Fibroblast of the aortic adventitia (primary cell): ENCODE data around the gene UGT3A2. TPM values are rescaled to one million over a fixed set of nuclear protein-coding genes. Genes with fewer than 3 reads are reported as not detected.

Experiments
- DNase-seq: peaks from one replicate; pipeline ENCODE4 v3.0.0-alpha.2; 2010; ENCODE audit warnings: low read depth
- H3K4me3 ChIP-seq: 2 replicates; pipeline ENCODE4 v1.5.1; 2011; ENCODE audit warnings: low read depth, mild to moderate bottlenecking, control low read depth, low read length, moderate library complexity
- total RNA-seq: library from RNA; depleted of rRNA; stranded (reverse); fragments of >200 nt; gene quantifications from 2 replicates; pipeline ENCODE4 v1.2.3, GENCODE V29; 2012; ENCODE audit warnings: low replicate concordance
- TF ChIP-seq, protein P1 (sequence below): IDR thresholded peaks from 2 replicates; pipeline ENCODE4 v1.5.1; 2011; ENCODE audit warnings: mild to moderate bottlenecking, low read length, control low read depth, inconsistent platforms; ENCODE audit not compliant: insufficient read depth

UGT3A2 gene, protein sequence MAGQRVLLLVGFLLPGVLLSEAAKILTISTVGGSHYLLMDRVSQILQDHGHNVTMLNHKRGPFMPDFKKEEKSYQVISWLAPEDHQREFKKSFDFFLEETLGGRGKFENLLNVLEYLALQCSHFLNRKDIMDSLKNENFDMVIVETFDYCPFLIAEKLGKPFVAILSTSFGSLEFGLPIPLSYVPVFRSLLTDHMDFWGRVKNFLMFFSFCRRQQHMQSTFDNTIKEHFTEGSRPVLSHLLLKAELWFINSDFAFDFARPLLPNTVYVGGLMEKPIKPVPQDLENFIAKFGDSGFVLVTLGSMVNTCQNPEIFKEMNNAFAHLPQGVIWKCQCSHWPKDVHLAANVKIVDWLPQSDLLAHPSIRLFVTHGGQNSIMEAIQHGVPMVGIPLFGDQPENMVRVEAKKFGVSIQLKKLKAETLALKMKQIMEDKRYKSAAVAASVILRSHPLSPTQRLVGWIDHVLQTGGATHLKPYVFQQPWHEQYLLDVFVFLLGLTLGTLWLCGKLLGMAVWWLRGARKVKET
- not detected in 2 replicates for total RNA-seq

DNA sequence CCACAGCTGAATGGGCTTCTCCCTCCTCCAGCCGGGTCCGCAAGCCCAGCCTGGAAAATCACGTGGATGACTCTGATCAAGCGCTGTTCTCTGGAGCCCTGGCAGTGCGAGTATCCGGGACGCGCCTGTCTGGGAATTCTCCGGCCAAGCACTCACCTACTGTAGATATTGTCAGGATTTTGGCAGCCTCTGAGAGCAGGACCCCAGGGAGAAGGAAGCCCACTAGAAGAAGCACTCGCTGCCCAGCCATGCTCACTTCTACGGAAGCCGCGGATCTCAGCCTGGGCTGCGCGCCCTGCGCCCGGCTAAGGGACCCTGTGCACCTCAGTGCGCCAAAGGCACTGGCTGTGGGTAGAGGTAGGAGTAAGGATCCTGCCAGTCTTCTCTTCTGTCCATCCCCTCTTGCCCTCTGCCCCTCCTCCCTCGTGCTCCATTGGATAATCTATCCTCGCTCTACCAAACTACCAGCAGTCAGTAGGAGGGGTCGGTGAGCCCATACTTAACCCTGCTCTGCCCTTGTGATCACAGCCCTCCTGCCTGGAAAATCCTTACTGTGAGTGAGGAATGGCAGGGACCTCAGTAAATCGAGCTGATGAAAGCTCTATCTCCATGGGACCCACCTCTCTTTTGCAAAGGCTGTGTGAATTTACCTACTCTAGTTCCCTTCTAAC lies at the start of gene UGT3A2:
Gene UGT3A2 (minus strand): TSS at position 343 of the 671 bp plus-strand sequence. CDS start 93 bp downstream, at position 250.
- H3K4me3 ChIP-seq: no peak within 1 kb of the TSS
- TF ChIP-seq, protein P1, sequence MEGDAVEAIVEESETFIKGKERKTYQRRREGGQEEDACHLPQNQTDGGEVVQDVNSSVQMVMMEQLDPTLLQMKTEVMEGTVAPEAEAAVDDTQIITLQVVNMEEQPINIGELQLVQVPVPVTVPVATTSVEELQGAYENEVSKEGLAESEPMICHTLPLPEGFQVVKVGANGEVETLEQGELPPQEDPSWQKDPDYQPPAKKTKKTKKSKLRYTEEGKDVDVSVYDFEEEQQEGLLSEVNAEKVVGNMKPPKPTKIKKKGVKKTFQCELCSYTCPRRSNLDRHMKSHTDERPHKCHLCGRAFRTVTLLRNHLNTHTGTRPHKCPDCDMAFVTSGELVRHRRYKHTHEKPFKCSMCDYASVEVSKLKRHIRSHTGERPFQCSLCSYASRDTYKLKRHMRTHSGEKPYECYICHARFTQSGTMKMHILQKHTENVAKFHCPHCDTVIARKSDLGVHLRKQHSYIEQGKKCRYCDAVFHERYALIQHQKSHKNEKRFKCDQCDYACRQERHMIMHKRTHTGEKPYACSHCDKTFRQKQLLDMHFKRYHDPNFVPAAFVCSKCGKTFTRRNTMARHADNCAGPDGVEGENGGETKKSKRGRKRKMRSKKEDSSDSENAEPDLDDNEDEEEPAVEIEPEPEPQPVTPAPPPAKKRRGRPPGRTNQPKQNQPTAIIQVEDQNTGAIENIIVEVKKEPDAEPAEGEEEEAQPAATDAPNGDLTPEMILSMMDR: no peak
- no peak for DNase-seq

DNA sequence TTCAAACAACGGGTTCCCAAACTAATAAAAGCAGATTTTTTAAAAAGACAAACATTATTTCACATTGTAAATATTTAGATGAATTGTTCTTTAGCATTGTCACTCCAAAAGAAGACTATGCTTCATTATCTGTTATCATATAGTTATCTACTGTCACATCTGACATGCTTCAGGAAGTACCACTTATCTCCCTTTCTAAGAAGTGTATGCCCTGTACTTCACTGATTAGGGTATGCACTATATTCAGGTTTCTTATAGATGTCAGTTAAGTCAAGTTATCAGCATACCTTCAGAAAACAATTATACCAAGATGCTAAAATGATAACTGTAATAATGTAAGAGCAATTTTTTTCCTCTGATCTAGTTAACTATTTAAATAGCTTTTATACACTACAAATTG lies 44.6 kb upstream of the UGT3A2 start:
- H3K4me3 ChIP-seq: no peak overlapping the region
- no peak for DNase-seq
- TF ChIP-seq, protein P1: no peak

DNA sequence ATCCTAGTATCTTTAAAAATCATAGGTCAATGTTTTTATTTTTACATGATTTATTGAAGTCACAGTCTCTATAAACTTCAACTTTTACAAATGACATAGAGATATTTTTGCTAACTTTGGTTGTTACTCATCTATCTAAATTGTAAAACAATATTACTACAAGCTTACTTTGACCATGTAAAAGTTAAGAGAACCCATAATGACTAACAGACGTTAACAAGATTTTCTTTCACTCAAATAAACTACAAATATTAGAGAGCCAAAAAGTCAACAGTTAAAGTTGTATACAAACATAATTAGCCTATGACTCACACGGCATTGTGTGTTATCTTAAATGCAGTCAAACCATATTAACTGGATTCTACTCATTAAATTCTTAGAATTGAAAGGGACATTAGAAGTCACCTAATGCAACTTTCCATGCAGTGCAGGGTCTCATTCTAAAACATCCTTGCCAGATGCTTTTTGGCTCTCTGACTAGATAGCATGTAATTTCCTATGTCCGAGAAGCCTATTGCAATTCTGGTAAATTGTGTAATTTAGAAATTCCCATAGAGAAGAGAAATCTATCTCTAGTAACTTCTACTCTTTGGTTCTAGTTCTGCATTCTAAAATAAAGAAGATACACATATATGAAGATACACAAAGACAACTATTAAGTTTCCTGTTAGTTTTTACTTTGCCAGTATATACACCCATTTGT lies 42.2 kb upstream of the UGT3A2 start:
- DNase-seq: no peak
- TF ChIP-seq, protein P1: no peak
- no peak overlapping the region for H3K4me3 ChIP-seq

DNA sequence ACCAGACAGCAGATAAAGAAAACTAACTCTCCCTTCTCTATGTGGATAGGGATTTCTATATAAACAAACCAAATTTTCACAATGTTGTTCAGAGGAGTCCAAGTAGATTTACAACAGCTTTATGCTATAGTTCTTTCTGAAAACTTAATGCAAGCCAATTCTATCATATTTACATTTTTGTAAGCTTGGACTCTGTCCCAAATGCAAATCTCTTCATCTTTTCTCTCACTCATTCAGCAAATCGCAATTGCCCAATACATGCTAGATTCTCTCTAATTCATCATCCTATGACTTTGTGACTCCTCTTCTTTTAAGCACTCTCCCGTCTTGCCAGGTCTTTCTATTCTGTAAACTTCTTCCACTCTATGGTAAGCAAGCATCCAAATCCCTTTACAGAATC lies 39.1 kb upstream of the UGT3A2 start:
- H3K4me3 ChIP-seq: no peak overlapping the region
- TF ChIP-seq, protein P1: no peak
- no peak for DNase-seq

DNA sequence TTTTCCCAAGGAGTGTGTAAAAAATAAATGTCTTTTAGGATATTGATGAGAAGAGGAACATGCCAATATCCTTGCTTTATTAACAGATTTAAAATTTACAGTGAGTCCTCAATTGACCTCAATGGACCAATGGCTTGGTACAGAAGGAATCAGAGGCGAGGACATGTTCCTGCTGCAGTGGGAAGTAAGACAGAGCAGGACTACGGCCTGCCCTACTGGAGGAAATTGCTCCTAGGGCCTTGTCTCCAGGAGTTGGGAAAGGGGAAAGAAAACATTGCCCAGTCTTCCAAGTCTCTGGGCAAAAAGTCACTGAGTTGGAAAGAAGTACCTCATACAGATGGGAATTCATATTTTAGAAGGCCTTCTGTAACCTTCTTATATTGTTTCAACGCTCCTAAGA lies 33.1 kb upstream of the UGT3A2 start:
- TF ChIP-seq, protein P1: no peak
- DNase-seq: no peak
- no peak overlapping the region for H3K4me3 ChIP-seq

DNA sequence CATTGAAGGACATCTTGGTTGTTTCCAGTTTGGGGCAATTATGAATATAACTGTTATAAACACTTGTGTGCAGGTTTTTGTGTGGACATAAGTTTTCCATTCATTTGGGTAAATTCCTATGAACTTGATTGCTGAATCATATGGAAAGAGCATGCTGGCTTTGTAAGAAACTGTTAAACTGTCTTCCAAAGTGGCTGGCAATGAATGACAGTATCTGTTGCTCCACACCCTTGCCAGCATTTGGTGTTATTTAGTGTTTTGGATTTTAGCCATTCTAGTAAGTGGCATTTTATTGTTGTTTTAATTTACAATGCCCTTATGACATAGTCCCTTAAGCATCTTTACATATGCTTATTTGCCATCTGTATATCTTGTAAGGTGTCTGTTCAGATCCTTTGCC lies 29.8 kb upstream of the UGT3A2 start:
- H3K4me3 ChIP-seq: no peak overlapping the region
- no peak for DNase-seq
- TF ChIP-seq, protein P1: no peak
